ENCODE results near the gene ZFHX3.

DNA sequence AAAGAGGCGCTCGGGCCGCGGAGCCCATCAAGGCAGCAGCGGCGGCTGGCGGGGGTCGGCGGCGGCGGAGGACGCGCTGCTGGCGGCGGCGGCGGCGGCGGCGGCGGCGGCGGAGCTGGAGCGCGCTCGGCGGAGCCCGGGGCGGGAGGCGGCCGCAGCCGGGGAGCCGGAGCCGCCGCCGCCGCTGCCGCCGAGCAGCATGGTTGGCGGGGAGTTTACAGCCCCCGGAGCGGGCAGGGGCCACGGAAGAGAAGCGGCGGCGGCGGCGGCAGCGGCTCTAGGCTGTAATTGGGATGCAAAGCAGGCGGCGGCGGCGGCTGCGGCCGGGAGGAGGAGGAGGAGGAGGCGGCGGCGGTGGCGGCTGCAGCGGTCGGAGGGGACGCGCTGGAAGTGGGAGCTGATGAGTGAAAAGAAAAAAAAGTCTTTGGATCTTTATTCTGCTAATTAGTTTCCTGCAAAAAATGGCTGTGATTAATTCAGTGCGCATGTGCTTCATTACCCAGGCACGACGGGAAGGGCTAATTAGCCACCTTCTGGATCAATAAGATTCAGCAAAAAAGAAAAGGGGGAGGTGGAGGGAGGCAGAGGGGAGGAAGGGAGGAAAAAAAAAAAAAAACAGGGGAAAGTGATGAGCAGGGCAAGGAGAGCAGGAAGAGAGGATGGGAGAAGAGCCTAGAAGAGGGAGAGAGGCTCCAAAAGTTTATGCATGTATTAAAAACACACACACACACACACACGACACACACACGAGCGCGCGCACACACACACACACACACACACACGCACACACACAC is 10.9 kb upstream of the ZFHX3 start:
- no peak for TF ChIP-seq EP300 (IDR thresholded peaks at IDR 0.05)
- TF ChIP-seq, protein P1, sequence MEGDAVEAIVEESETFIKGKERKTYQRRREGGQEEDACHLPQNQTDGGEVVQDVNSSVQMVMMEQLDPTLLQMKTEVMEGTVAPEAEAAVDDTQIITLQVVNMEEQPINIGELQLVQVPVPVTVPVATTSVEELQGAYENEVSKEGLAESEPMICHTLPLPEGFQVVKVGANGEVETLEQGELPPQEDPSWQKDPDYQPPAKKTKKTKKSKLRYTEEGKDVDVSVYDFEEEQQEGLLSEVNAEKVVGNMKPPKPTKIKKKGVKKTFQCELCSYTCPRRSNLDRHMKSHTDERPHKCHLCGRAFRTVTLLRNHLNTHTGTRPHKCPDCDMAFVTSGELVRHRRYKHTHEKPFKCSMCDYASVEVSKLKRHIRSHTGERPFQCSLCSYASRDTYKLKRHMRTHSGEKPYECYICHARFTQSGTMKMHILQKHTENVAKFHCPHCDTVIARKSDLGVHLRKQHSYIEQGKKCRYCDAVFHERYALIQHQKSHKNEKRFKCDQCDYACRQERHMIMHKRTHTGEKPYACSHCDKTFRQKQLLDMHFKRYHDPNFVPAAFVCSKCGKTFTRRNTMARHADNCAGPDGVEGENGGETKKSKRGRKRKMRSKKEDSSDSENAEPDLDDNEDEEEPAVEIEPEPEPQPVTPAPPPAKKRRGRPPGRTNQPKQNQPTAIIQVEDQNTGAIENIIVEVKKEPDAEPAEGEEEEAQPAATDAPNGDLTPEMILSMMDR (IDR thresholded peaks at IDR 0.05), result no peak

Data from ovary (tissue), 3 donors.